Glutamatergic neuron (in vitro differentiated cells): ENCODE measurements around the gene AJM1. TPM values are rescaled to one million over a fixed set of nuclear protein-coding genes. Genes with fewer than 3 reads are reported as not detected.
"Not testable (repeated sequence)": the region's sequence is repeated elsewhere in the genome, so short reads cannot be mapped to it uniquely, and the experiment has no call there.

ENCODE experiments used
- DNase-seq: peaks from one replicate; pipeline ENCODE4 v3.0.0; 2022
- H3K27ac Mint-ChIP-seq: one replicate; pipeline ENCODE4 v1.8.0; 2020; ENCODE audit warnings: mild to moderate bottlenecking, mixed read lengths, inconsistent platforms; ENCODE audit not compliant: unreplicated experiment
- H3K27me3 Mint-ChIP-seq: one replicate; pipeline ENCODE4 v1.8.0; 2020; ENCODE audit warnings: mild to moderate bottlenecking, moderate library complexity, mixed read lengths, inconsistent platforms; ENCODE audit not compliant: unreplicated experiment
- H3K36me3 Mint-ChIP-seq: one replicate; pipeline ENCODE4 v1.8.0; 2020; ENCODE audit warnings: mild to moderate bottlenecking, mixed read lengths, inconsistent platforms; ENCODE audit not compliant: unreplicated experiment
- H3K4me1 Mint-ChIP-seq: one replicate; pipeline ENCODE4 v1.8.0; 2020; ENCODE audit warnings: mild to moderate bottlenecking, low read depth, mixed read lengths, inconsistent platforms; ENCODE audit not compliant: unreplicated experiment
- H3K4me3 Mint-ChIP-seq: one replicate; pipeline ENCODE4 v1.8.0; 2020; ENCODE audit warnings: mild to moderate bottlenecking, mixed read lengths, inconsistent platforms; ENCODE audit not compliant: unreplicated experiment
- H3K9me3 Mint-ChIP-seq: one replicate; pipeline ENCODE4 v1.8.0; 2020; ENCODE audit warnings: mild to moderate bottlenecking, moderate library complexity, mixed read lengths, inconsistent platforms; ENCODE audit not compliant: unreplicated experiment
- total RNA-seq: library from RNA; stranded (reverse); fragmentation: NEBNext Ultra II Directional; extraction: Animal tissue kit (Norgen Biotek cat#: 25700); gene quantifications from one replicate; pipeline ENCODE4 v1.2.1, GENCODE V29; 2021; ENCODE audit not compliant: unreplicated experiment
- TF ChIP-seq, protein P1 (sequence below): fragments of 200-600 bp; sonication (generic); IDR thresholded peaks from one replicate; pipeline ENCODE4 v1.5.0; 2021; ENCODE audit not compliant: partially characterized antibody, unreplicated experiment

The AJM1 gene
- total RNA-seq, 1 donor from 2014 or later: 15.3 TPM

- H3K36me3 Mint-ChIP-seq: not testable (repeated sequence)
Measured at GRCh38 chr9:136843801-136844740, 1.8 kb downstream of the AJM1 start.

DNA sequence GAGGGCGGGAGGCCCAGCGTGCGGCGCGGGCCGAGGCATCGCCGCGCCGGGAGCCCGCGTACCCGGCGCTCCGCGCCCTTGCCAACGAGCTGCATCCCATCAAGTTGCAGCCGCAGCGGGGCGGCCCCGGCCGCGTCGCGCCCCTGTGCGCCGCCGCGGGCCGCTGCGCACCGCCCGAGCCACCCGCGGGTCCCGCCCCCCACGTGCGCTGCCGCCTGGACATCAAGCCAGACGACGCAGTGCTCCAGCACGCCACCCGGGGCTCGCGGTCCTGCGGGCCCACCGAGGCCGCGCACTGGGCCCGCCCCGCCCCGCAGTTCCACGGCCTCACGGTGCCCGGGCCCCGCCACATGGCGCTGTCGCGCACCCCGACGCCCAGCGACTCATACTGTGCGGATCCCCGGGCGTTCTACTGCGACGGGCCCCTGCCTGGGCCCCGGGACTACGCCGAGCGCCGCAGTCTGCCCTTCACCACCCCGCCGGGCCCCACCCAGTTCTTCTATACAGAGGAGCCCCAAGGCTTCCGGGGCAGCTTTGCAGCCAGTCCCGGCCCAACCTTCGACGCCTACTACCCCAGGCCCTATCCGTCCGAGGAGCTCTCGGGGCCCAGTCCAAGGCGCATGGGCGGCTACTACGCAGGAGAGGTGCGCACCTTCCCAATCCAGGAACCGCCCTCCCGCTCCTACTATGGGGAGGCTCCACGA is 2.6 kb downstream of the AJM1 start:
- peaks cover 9% of the 10 kb centered on the region for H3K9me3 Mint-ChIP-seq
- TF ChIP-seq, protein P1, sequence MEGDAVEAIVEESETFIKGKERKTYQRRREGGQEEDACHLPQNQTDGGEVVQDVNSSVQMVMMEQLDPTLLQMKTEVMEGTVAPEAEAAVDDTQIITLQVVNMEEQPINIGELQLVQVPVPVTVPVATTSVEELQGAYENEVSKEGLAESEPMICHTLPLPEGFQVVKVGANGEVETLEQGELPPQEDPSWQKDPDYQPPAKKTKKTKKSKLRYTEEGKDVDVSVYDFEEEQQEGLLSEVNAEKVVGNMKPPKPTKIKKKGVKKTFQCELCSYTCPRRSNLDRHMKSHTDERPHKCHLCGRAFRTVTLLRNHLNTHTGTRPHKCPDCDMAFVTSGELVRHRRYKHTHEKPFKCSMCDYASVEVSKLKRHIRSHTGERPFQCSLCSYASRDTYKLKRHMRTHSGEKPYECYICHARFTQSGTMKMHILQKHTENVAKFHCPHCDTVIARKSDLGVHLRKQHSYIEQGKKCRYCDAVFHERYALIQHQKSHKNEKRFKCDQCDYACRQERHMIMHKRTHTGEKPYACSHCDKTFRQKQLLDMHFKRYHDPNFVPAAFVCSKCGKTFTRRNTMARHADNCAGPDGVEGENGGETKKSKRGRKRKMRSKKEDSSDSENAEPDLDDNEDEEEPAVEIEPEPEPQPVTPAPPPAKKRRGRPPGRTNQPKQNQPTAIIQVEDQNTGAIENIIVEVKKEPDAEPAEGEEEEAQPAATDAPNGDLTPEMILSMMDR: no peak
- peaks cover 16% of the 10 kb centered on the region for H3K27me3 Mint-ChIP-seq
- no peak overlapping the region for H3K27ac Mint-ChIP-seq
- no peak for DNase-seq
- no peak overlapping the region for H3K4me3 Mint-ChIP-seq
- no peaks in the 10 kb centered on the region for H3K36me3 Mint-ChIP-seq
- peaks cover 8% of the 10 kb centered on the region for H3K4me1 Mint-ChIP-seq

More at GRCh38 chr9:136843801-136844740, 1.8 kb downstream of the AJM1 start:
- not testable (repeated sequence) for H3K9me3 Mint-ChIP-seq, H3K4me1 Mint-ChIP-seq, H3K27ac Mint-ChIP-seq
- peak; percentile 70 for DNase-seq
- TF ChIP-seq, protein P1: peak; percentile 90
- Mint-ChIP-seq H3K4me3 (peak overlapping the region; percentile 75), H3K27me3 (peaks cover 13% of the 10 kb centered on the region)

DNA sequence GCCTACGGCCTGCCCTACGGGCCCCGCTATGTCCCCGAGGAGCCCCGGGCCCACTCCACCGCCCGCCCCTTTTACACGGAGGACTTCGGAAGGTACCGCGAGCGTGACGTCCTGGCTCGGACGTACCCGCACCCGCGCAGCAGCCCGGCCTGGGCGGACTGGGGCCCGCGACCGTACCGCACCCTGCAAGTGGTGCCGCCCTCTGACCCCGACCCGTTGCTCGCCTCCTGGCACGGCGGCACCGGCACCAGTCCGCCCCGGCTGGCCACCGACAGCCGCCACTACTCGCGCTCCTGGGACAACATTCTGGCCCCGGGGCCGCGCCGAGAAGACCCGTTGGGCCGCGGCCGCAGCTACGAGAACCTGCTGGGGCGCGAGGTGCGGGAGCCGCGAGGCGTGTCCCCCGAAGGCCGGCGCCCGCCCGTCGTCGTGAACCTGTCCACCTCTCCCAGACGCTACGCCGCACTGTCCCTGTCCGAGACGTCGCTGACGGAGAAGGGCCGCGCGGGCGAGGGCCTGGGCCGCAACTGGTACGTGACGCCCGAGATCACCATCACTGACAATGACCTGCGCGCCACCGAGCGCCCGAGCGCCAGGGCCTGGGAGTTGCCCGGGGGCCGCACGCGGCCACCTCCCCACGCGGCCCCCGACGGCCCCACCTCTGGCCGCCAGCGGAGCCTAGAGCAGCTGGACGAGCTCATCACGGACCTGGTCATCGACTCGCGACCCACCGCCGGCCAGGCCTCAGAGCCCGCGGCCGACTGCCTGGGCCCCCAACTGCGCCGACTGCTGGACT is 3.4 kb downstream of the AJM1 start:
- TF ChIP-seq, protein P1: no peak
- H3K4me1 Mint-ChIP-seq: peaks cover 7% of the 10 kb centered on the region
- peaks cover 16% of the 10 kb centered on the region for H3K27me3 Mint-ChIP-seq
- H3K36me3 Mint-ChIP-seq: no peaks in the 10 kb centered on the region
- H3K4me3 Mint-ChIP-seq: no peak overlapping the region
- no peak for DNase-seq
- peaks cover 10% of the 10 kb centered on the region for H3K9me3 Mint-ChIP-seq
- no peak overlapping the region for H3K27ac Mint-ChIP-seq

DNA sequence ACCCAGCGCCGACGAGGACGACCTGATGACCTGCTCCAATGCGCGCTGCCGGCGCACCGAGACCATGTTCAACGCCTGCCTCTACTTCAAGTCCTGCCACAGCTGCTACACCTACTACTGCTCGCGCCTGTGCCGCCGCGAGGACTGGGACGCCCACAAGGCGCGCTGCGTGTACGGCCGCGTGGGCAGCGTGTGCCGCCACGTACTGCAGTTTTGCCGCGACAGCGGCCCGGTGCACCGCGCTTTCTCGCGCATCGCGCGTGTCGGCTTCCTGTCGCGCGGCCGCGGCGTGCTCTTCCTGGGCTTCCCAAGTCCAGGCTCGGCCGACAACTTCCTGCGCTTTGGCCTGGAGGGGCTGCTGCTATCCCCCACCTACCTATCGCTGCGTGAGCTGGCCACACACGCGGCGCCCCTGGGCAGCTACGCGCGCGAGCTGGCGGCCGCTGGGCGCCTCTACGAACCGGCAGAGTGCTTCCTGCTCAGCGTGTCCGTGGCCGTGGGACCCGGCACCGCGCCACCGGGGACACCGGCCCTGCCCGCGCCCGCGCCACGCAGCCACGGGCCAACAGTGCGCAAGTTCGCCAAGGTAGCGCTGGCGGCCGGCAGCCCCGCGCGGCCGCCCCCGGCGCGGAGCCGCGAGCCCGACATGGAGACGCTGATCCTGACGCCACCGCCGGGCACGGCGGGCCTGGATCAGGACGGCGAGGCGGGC is 4.3 kb downstream of the AJM1 start:
- H3K27me3 Mint-ChIP-seq: peaks cover 16% of the 10 kb centered on the region
- no peak for DNase-seq
- H3K9me3 Mint-ChIP-seq: peaks cover 10% of the 10 kb centered on the region
- H3K4me3 Mint-ChIP-seq: no peak overlapping the region
- peaks cover 2% of the 10 kb centered on the region for H3K4me1 Mint-ChIP-seq
- TF ChIP-seq, protein P1: no peak
- no peaks in the 10 kb centered on the region for H3K36me3 Mint-ChIP-seq
- no peak overlapping the region for H3K27ac Mint-ChIP-seq
